ENCODE data around the gene PVALB.
"Not testable (repeated sequence)": the region's sequence is repeated elsewhere in the genome, so short reads cannot be mapped to it uniquely, and the experiment has no call there.

PVALB gene

DNA sequence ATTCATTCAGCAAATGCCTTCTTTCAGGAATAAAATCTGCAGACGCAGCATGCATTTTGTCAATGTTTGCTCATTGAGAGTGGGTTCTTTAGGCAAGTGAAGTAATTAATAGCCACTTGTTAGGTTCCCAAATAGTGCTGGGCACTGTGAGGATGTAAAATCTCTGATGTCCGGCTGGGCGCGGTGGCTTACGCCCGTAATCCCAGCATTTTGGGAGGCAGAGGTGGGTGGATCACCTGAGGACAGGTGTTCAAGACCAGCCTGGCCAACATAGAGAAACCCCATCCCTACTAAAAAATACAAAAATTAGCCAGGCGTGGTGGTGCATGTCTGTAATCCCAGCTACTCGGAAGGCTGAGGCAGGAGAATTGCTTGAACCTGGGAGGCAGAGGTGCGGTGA lies 62.0 kb downstream of the PVALB start:
- not testable (repeated sequence) for DNase-seq

GRCh38 chr22:36753916-36754315 lies 62.9 kb downstream of the PVALB start:
- peak; percentile 8 for DNase-seq

DNA sequence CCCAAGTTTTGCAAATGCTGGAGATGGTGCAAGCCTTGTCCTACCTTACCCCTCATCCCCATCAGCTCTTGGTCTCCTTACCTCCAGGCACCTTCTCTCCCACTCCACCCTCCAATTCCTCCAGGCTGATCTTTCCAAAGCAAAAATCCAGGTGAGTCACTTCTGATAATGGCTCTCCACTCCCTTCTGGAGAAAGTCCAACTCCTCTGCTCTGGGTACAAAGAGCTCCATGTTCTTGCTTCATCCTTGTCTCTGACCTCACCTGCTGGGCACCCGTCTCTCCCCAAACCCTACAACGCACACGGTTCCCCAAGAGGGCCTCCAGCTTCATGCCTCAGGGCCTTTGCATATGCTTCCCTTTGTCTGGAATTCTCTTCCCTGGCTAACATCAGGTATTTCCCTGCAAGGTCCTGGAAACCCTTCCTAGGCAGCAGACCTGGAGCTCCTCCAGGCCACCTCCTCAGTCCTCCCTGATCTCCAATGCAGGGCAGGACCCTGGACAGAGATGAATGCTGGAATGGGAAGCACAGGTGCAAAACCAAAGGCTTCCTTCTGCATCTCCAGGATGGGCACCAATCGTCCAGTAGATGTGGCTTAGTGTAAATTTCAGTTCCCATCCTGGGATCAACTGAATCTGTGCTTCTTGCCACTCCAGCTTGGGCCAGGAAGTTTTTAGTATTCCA lies 63.6 kb downstream of the PVALB start:
- peak; percentile 13 for DNase-seq
